Neural progenitor cell (in vitro differentiated cells): Measurements from ENCODE around the gene SQOR. TPM values are rescaled to one million over a fixed set of nuclear protein-coding genes. Genes with fewer than 3 reads are reported as not detected.

ENCODE experiments used
- DNase-seq: peaks from one replicate; pipeline ENCODE4 v3.0.0-alpha.2; 2016; ENCODE audit warnings: low spot score
- H2AFZ ChIP-seq: fragments of 200-600 bp; sonication (generic); replicated peaks from 2 replicates; pipeline ENCODE4 v1.6.1; 2016; ENCODE audit warnings: antibody characterized with exemption
- H3F3A ChIP-seq: fragments of 200-600 bp; sonication (generic); 2 replicates; pipeline ENCODE4 v1.6.1; 2016; ENCODE audit warnings: antibody characterized with exemption, low read depth
- H3K27ac ChIP-seq: fragments of 200-600 bp; sonication (generic); 2 replicates; pipeline ENCODE4 v1.5.1; 2016; ENCODE audit warnings: mild to moderate bottlenecking
- H3K27me3 ChIP-seq: fragments of 200-600 bp; sonication (generic); 2 replicates; pipeline ENCODE4 v1.6.1; 2016; ENCODE audit warnings: mild to moderate bottlenecking, moderate library complexity
- H3K36me3 ChIP-seq: fragments of 200-600 bp; sonication (generic); 2 replicates; pipeline ENCODE4 v1.5.1; 2016
- H3K4me1 ChIP-seq: fragments of 200-600 bp; sonication (generic); 2 replicates; pipeline ENCODE4 v1.6.1; 2016; ENCODE audit warnings: mixed run types
- H3K4me2 ChIP-seq: fragments of 200-600 bp; sonication (generic); 2 replicates; pipeline ENCODE4 v1.6.1; 2016
- H3K4me3 ChIP-seq: fragments of 200-600 bp; sonication (generic); 2 replicates; pipeline ENCODE4 v1.5.1; 2016
- H3K79me2 ChIP-seq: fragments of 200-600 bp; sonication (generic); 2 replicates; pipeline ENCODE4 v1.6.1; 2016; ENCODE audit warnings: low read depth
- H3K9ac ChIP-seq: fragments of 200-600 bp; sonication (generic); 2 replicates; pipeline ENCODE4 v1.6.1; 2016
- H3K9me3 ChIP-seq: fragments of 200-600 bp; sonication (generic); 2 replicates; pipeline ENCODE4 v1.5.1; 2016; ENCODE audit warnings: low read depth
- H4K20me1 ChIP-seq: fragments of 200-600 bp; sonication (generic); 2 replicates; pipeline ENCODE4 v1.6.1; 2016; ENCODE audit warnings: low read depth
- H3K27ac Mint-ChIP-seq: 3 replicates; pipeline ENCODE4 v1.8.0; 2021; ENCODE audit warnings: mixed read lengths
- H3K27me3 Mint-ChIP-seq: 2 replicates; pipeline ENCODE4 v1.8.0; 2022; ENCODE audit warnings: low read depth, mild to moderate bottlenecking, inconsistent platforms, moderate library complexity, mixed read lengths; ENCODE audit not compliant: insufficient read depth
- H3K36me3 Mint-ChIP-seq: 3 replicates; pipeline ENCODE4 v1.8.0; 2021; ENCODE audit warnings: mixed read lengths
- H3K4me1 Mint-ChIP-seq: 3 replicates; pipeline ENCODE4 v1.8.0; 2021; ENCODE audit warnings: mixed read lengths
- H3K4me3 Mint-ChIP-seq: 3 replicates; pipeline ENCODE4 v1.8.0; 2021; ENCODE audit warnings: mild to moderate bottlenecking, moderate library complexity, mixed read lengths
- H3K9me3 Mint-ChIP-seq: 3 replicates; pipeline ENCODE4 v1.8.0; 2020; ENCODE audit warnings: mixed read lengths
- EZH2 ChIP-seq: fragments of 200-600 bp; sonication (generic); IDR thresholded peaks from 2 replicates; pipeline ENCODE4 v1.6.1; 2017; ENCODE audit warnings: antibody characterized with exemption, mild to moderate bottlenecking, moderate library complexity
- EZH2phosphoT487 ChIP-seq: fragments of 200-600 bp; sonication (generic); IDR thresholded peaks from 2 replicates; pipeline ENCODE4 v1.6.1; 2017; ENCODE audit warnings: antibody characterized with exemption
- total RNA-seq: library from RNA; depleted of rRNA; stranded (reverse); fragments of >200 nt; gene quantifications from 2 replicates; pipeline ENCODE4 v1.2.3, GENCODE V29; 2015; ENCODE audit warnings: low replicate concordance
- TF ChIP-seq, protein P1 (sequence below): fragments of 200-600 bp; sonication (generic); IDR thresholded peaks from 2 replicates; pipeline ENCODE4 v1.5.1; 2017; ENCODE audit warnings: antibody characterized with exemption, mild to moderate bottlenecking

SQOR gene
- total RNA-seq, 1 donor from 2014 or later: 0.73 TPM

DNA sequence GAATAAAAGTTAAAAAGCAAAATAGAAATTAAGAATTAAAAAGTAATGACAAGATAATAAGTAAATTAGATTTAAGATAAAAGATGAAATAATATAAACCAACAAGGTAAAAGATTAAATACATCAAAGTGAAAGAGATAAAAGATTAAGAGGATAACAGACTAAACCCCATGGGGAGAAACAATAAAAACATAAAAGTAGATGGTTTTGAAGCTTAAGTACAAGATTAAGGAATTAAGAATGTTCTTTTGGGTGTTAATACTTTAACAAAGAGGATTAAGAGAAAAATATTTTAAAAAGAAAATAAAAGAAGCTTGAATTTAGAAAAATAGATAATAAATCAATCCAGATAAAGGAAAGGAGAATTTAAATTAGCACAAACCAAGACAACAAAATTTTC, 85.4 kb downstream of the SQOR start:
- no peak for DNase-seq
- Histone ChIP-seq H4K20me1 (peaks cover 52% of the 10 kb centered on the region), H2AFZ (no peak overlapping the region), H3K79me2 (no peaks in the 10 kb centered on the region), H3K4me1 (peaks cover 17% of the 10 kb centered on the region), H3K4me2 (no peak overlapping the region), H3F3A (no peaks in the 10 kb centered on the region), H3K4me3 (no peak overlapping the region), H3K9ac (no peak overlapping the region), H3K27ac (no peak overlapping the region), H3K36me3 (no peaks in the 10 kb centered on the region), H3K9me3 (no peaks in the 10 kb centered on the region), H3K27me3 (peaks cover 86% of the 10 kb centered on the region)
- peaks cover 6% of the 10 kb centered on the region for H3K9me3 Mint-ChIP-seq
- peaks cover 37% of the 10 kb centered on the region for H3K4me1 Mint-ChIP-seq
- H3K27me3 Mint-ChIP-seq: peaks cover 12% of the 10 kb centered on the region
- H3K36me3 Mint-ChIP-seq: no peaks in the 10 kb centered on the region
- TF ChIP-seq EZH2phosphoT487: peak; percentile 99
- TF ChIP-seq EZH2: no peak
- H3K27ac Mint-ChIP-seq: no peak overlapping the region
- no peak overlapping the region for H3K4me3 Mint-ChIP-seq

DNA sequence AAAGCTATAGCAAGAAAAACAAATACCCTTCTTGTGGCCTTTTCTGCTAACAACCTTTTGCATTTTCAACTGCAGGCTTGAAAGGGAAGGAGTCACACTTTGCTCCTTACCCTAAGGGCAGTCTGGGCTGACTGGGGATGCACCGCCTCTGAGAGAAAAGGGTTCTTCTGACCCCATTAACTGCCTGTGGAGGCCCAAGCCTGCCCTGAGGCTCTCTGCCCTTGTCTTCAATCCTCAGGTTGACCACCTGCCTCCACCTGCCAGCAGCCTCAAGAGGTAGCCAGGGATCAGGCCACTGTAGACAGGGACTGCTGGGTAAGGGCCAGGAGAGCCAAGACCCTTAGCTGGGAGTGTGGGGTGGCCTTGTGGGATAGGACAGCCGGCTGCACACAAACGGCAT, 93.8 kb downstream of the SQOR start:
- Histone ChIP-seq H3K9me3 (no peaks in the 10 kb centered on the region), H3F3A (no peaks in the 10 kb centered on the region), H3K4me2 (no peak overlapping the region), H3K79me2 (no peaks in the 10 kb centered on the region), H3K4me3 (no peak overlapping the region), H3K36me3 (no peaks in the 10 kb centered on the region), H4K20me1 (peaks cover 5% of the 10 kb centered on the region), H3K9ac (no peak overlapping the region), H3K4me1 (peaks cover 14% of the 10 kb centered on the region), H3K27ac (no peak overlapping the region), H2AFZ (no peak overlapping the region), H3K27me3 (peaks cover 18% of the 10 kb centered on the region)
- no peaks in the 10 kb centered on the region for H3K9me3 Mint-ChIP-seq
- peaks cover 7% of the 10 kb centered on the region for H3K27me3 Mint-ChIP-seq
- DNase-seq: no peak
- TF ChIP-seq EZH2: no peak
- TF ChIP-seq EZH2phosphoT487: no peak
- TF ChIP-seq, protein P1, sequence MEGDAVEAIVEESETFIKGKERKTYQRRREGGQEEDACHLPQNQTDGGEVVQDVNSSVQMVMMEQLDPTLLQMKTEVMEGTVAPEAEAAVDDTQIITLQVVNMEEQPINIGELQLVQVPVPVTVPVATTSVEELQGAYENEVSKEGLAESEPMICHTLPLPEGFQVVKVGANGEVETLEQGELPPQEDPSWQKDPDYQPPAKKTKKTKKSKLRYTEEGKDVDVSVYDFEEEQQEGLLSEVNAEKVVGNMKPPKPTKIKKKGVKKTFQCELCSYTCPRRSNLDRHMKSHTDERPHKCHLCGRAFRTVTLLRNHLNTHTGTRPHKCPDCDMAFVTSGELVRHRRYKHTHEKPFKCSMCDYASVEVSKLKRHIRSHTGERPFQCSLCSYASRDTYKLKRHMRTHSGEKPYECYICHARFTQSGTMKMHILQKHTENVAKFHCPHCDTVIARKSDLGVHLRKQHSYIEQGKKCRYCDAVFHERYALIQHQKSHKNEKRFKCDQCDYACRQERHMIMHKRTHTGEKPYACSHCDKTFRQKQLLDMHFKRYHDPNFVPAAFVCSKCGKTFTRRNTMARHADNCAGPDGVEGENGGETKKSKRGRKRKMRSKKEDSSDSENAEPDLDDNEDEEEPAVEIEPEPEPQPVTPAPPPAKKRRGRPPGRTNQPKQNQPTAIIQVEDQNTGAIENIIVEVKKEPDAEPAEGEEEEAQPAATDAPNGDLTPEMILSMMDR: no peak
- no peak overlapping the region for H3K27ac Mint-ChIP-seq
- H3K36me3 Mint-ChIP-seq: no peaks in the 10 kb centered on the region
- peaks cover 30% of the 10 kb centered on the region for H3K4me1 Mint-ChIP-seq
- no peak overlapping the region for H3K4me3 Mint-ChIP-seq

DNA sequence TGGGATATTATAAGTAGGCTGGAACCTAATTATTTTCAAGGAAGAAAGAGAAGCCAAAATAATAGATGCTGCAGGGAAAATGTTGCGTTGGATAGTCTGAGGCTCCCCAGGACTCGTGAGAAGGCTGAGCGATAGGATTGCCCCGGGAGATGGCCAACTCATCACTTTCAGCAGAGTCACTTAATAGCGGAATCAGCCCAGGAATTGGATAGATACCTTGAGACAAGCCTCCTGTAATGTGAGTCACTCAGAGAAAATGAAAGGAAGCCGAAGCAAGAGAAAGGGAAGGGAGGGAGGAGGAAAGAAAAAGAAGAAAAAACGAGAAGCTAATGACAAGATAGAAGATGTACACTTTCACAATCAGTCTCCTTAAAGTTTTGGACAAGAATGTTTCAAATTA, 94.3 kb downstream of the SQOR start:
- Histone ChIP-seq H3K4me2 (no peak overlapping the region), H3K4me3 (no peak overlapping the region), H3K9me3 (no peaks in the 10 kb centered on the region), H2AFZ (no peak overlapping the region), H3K36me3 (no peaks in the 10 kb centered on the region), H3F3A (no peaks in the 10 kb centered on the region), H3K79me2 (no peaks in the 10 kb centered on the region), H3K27me3 (peaks cover 13% of the 10 kb centered on the region), H3K4me1 (peaks cover 14% of the 10 kb centered on the region), H3K9ac (no peak overlapping the region), H3K27ac (no peak overlapping the region), H4K20me1 (peaks cover 4% of the 10 kb centered on the region)
- H3K4me1 Mint-ChIP-seq: peaks cover 30% of the 10 kb centered on the region
- H3K36me3 Mint-ChIP-seq: no peaks in the 10 kb centered on the region
- no peaks in the 10 kb centered on the region for H3K9me3 Mint-ChIP-seq
- H3K4me3 Mint-ChIP-seq: no peak overlapping the region
- DNase-seq: no peak
- no peak overlapping the region for H3K27ac Mint-ChIP-seq
- TF ChIP-seq EZH2: no peak
- TF ChIP-seq, protein P1: no peak
- TF ChIP-seq EZH2phosphoT487: no peak
- H3K27me3 Mint-ChIP-seq: peaks cover 7% of the 10 kb centered on the region

DNA sequence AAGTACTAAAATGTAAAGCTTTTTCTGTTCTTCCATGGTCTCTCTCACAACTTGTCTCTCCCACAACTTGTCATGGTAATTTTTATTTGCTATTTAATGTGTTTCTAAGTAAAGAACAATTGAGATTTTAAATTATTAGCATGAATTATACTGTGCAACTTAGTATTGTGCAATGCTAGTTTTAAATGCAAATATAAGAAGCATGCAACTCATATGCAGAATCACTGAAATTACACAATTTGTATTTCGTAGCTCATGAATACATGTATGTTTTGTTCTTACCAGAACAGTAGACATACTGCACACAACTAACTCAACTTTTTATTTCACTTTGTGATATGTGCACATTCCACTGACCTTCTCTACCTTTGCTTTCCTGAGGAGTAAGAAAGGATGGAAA, 96.5 kb downstream of the SQOR start:
- no peak overlapping the region for H3K27ac ChIP-seq
- no peak overlapping the region for H3K4me2 ChIP-seq
- H3K4me3 Mint-ChIP-seq: no peak overlapping the region
- DNase-seq: no peak
- H3K4me1 ChIP-seq: peaks cover 14% of the 10 kb centered on the region
- no peaks in the 10 kb centered on the region for H3K36me3 Mint-ChIP-seq
- H3K9me3 ChIP-seq: no peaks in the 10 kb centered on the region
- H3K36me3 ChIP-seq: no peaks in the 10 kb centered on the region
- no peaks in the 10 kb centered on the region for H3K27me3 ChIP-seq
- no peaks in the 10 kb centered on the region for H3K79me2 ChIP-seq
- H3K4me1 Mint-ChIP-seq: peaks cover 28% of the 10 kb centered on the region
- no peaks in the 10 kb centered on the region for H3K9me3 Mint-ChIP-seq
- no peak overlapping the region for H2AFZ ChIP-seq
- no peak overlapping the region for H3K4me3 ChIP-seq
- TF ChIP-seq, protein P1: no peak
- TF ChIP-seq EZH2 (no peak), EZH2phosphoT487 (no peak)
- no peaks in the 10 kb centered on the region for H4K20me1 ChIP-seq
- peaks cover 8% of the 10 kb centered on the region for H3K27me3 Mint-ChIP-seq
- H3K27ac Mint-ChIP-seq: no peak overlapping the region
- H3K9ac ChIP-seq: no peak overlapping the region
- no peaks in the 10 kb centered on the region for H3F3A ChIP-seq
